Stomach (tissue), 9 donors: ENCODE data around the gene ADGRE1. TPM values are rescaled to one million over a fixed set of nuclear protein-coding genes. Genes with fewer than 3 reads are reported as not detected.

Experiments used
- DNase-seq, 2 donors: peaks; one replicate each; pipeline versions ENCODE4 v3.0.0 to v3.0.0-alpha.2; 2013 to 2019
- H3K27ac ChIP-seq, 5 donors: fragments of 200-600 bp in 4 of 5; sonication (generic) in 4 of 5; one replicate each; pipeline ENCODE4 v1.5.1; 2013 to 2019; ENCODE audit warnings: mild to moderate bottlenecking in 1 of 5, moderate library complexity in 1 of 5
- H3K27me3 ChIP-seq, 3 donors: fragments of 200-600 bp; sonication (generic); one replicate each; pipeline ENCODE4 v1.5.1; 2017 to 2019; ENCODE audit warnings: mixed run types in 1 of 3
- H3K36me3 ChIP-seq, 4 donors: fragments of 200-600 bp; sonication (generic); 1 replicate in 3 of 4; 2 replicates in 1 of 4; pipeline ENCODE4 v1.5.1; 2016 to 2019
- H3K4me1 ChIP-seq, 4 donors: fragments of 200-600 bp; sonication (generic); one replicate each; pipeline ENCODE4 v1.5.1; 2016 to 2019
- H3K4me3 ChIP-seq, 4 donors: fragments of 200-600 bp; sonication (generic) in 3 of 4; one replicate each; pipeline ENCODE4 v1.5.1; 2016 to 2019; ENCODE audit warnings: mild to moderate bottlenecking in 1 of 4
- H3K9me3 ChIP-seq, 4 donors: fragments of 200-600 bp; sonication (generic); one replicate each; pipeline ENCODE4 v1.5.1; 2016 to 2019
- EP300 ChIP-seq: sonication (generic); formaldehyde crosslinking; IDR thresholded peaks from one replicate; pipeline ENCODE4 v1.6.1; 2017; ENCODE audit warnings: antibody characterized with exemption
- POLR2A ChIP-seq, 4 donors: fragments of 450-650 bp; IDR thresholded peaks; one replicate each; pipeline ENCODE4 v1.6.1; 2016; ENCODE audit warnings: antibody characterized with exemption in 4 of 4, control low read depth in 2 of 4, mild to moderate bottlenecking in 1 of 4, moderate library complexity in 1 of 4
- POLR2AphosphoS5 ChIP-seq, 3 donors: sonication (generic); formaldehyde crosslinking; IDR thresholded peaks; one replicate each; pipeline ENCODE4 v1.6.1; 2016; ENCODE audit warnings: antibody characterized with exemption in 3 of 3
- WGBS, 5 donors: extraction: QIAGEN DNeasy Blood & Tissue Kit in 3 of 5; methylation state at CpG; one replicate each; pipeline versions ENCODE4 v1.1.5 to v1.1.7; 2013 to 2018; 5-methylcytosine and 5-hydroxymethylcytosine counted together
- intact Hi-C: fragments of 100-400 bp; cut with DNase I; formaldehyde crosslinking; loops from one replicate; pipeline ENCODE4 v1.15.1; 2023; ENCODE audit warnings: low total_unique reads
- polyA plus RNA-seq, 3 donors: library from polyadenylated mRNA; stranded (reverse); fragments of 200-250 nt; gene quantifications; one replicate each; pipeline ENCODE4 v1.2.3, GENCODE V29; 2013
- total RNA-seq, 5 donors: library from RNA; depleted of rRNA; stranded (reverse); fragments of >200 nt; gene quantifications; one replicate each; pipeline versions ENCODE4 v1.1.0 to v1.2.3, GENCODE V29; 2014 to 2016
- TF ChIP-seq, protein P1 (sequence below), 7 experiments: fragments of 450-650 bp in 4 of 7; fragments of 200-600 bp in 3 of 7; sonication (generic) in 3 of 7; IDR thresholded peaks; one replicate each; pipeline ENCODE4 v1.5.1; 2016 to 2019; ENCODE audit warnings: antibody characterized with exemption in 7 of 7, control low read depth in 2 of 7, mild to moderate bottlenecking in 1 of 7
- donor health status: healthy with polysubstance abuse.
- donor health status: Bipolar disorder and iron deficiency.
- donor health status: healthy.

The ADGRE1 gene
- total and polyA plus RNA-seq, 8 donors: 0.30 to 5.8 (median 0.40) TPM; not detected in 4

DNA sequence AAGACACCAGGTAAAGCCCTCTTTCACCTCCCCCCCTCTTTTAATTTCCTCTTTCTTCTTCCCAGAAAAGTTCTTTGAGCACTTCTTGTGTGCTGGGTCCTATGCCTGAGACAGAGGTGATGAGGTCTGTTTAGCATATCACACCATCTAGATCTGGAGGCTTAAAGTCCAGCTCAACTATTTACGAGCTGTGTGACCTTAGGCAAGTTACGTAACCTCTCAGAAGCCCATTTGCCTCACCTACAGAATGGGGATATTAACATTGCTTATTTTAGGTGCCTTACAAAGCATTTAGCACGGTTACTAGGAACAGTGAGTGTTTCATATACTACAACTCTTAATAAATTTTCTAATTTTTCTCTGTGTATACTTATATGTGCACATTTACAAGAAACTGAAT is 47.7 kb downstream of the ADGRE1 start:
- TF ChIP-seq POLR2A (IDR thresholded peaks at IDR 0.05) (no peak), EP300 (no peak), POLR2AphosphoS5 (IDR thresholded peaks at IDR 0.05) (no peak)
- TF ChIP-seq, protein P1, sequence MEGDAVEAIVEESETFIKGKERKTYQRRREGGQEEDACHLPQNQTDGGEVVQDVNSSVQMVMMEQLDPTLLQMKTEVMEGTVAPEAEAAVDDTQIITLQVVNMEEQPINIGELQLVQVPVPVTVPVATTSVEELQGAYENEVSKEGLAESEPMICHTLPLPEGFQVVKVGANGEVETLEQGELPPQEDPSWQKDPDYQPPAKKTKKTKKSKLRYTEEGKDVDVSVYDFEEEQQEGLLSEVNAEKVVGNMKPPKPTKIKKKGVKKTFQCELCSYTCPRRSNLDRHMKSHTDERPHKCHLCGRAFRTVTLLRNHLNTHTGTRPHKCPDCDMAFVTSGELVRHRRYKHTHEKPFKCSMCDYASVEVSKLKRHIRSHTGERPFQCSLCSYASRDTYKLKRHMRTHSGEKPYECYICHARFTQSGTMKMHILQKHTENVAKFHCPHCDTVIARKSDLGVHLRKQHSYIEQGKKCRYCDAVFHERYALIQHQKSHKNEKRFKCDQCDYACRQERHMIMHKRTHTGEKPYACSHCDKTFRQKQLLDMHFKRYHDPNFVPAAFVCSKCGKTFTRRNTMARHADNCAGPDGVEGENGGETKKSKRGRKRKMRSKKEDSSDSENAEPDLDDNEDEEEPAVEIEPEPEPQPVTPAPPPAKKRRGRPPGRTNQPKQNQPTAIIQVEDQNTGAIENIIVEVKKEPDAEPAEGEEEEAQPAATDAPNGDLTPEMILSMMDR (IDR thresholded peaks at IDR 0.05): no peak
- no peaks in the 10 kb centered on the region for H3K27me3 ChIP-seq
- H3K9me3 ChIP-seq: peaks cover 0 to 51% (median 28%) of the 10 kb centered on the region in 4 donors
- no peaks in the 10 kb centered on the region for H3K36me3 ChIP-seq
- 41 to 73% (median 60%) methylated on average over 3 of the region's 3 CpGs for WGBS, 5 donors
- H3K4me3 ChIP-seq: no peak overlapping the region
- intact Hi-C loops: no loop called here
- no peak for DNase-seq
- no peaks in the 10 kb centered on the region for H3K4me1 ChIP-seq
- no peak overlapping the region for H3K27ac ChIP-seq

DNA sequence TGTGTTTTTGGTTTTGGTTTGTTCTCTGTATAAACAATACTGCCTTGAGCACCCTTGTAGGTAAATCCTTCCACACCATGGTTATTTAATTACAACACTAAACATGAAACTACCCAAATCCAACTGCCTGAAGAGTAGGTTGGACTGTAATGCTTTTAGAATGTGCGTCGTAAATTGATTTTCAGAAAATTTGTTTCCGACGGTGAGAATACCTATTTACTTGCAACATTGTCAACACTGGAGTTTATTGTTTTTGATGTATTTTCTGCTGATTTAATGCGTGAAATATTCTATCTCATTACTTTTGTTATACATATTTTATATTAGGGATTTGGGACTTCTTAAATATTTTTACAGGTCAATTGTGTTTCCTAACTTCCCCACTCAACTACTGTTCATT is 48.2 kb downstream of the ADGRE1 start:
- H3K4me3 ChIP-seq: no peak overlapping the region
- intact Hi-C loops: no loop called here
- no peaks in the 10 kb centered on the region for H3K36me3 ChIP-seq
- H3K4me1 ChIP-seq: no peaks in the 10 kb centered on the region
- no peaks in the 10 kb centered on the region for H3K27me3 ChIP-seq
- H3K27ac ChIP-seq: no peak overlapping the region
- no peak for DNase-seq
- TF ChIP-seq, protein P1 (IDR thresholded peaks at IDR 0.05): no peak
- no peak for TF ChIP-seq POLR2A (IDR thresholded peaks at IDR 0.05)
- no peak for TF ChIP-seq EP300
- no peak for TF ChIP-seq POLR2AphosphoS5 (IDR thresholded peaks at IDR 0.05)
- WGBS, 5 donors: 57 to 86% (median 70%) methylated on average over 5 of the region's 5 CpGs
- peaks cover 0 to 46% (median 24%) of the 10 kb centered on the region in 4 donors for H3K9me3 ChIP-seq

DNA sequence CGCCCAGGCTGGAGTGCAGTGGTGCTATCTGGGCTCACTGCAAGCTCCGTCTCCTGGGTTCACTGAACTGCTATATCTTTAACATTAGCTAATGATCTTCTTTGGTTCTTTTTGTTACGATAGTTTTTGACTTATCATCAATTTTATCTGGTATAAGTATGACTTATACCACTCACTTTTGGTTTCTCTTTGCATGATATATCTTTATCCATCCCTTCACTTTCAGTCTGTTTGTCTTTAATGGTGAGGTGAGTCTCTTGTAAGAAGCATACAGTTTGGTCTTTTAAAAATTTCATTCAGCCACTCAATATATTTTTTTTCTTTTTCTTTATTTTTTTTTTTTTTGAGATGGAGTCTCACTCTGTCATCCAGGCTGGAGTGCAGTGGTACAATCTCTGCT is 58.4 kb downstream of the ADGRE1 start:
- 55 to 63% (median 58%) methylated on average over 3 of the region's 3 CpGs for WGBS, 5 donors
- no peak overlapping the region for H3K4me3 ChIP-seq
- H3K9me3 ChIP-seq: no peaks in the 10 kb centered on the region
- no peaks in the 10 kb centered on the region for H3K36me3 ChIP-seq
- no peak for DNase-seq
- TF ChIP-seq EP300: no peak
- no peak for TF ChIP-seq POLR2AphosphoS5 (IDR thresholded peaks at IDR 0.05)
- TF ChIP-seq, protein P1 (IDR thresholded peaks at IDR 0.05): no peak
- TF ChIP-seq POLR2A (IDR thresholded peaks at IDR 0.05): no peak
- H3K4me1 ChIP-seq: no peaks in the 10 kb centered on the region
- peaks cover 0 to 5% (median 0%) of the 10 kb centered on the region in 3 donors for H3K27me3 ChIP-seq
- intact Hi-C loops: no loop called here
- no peak overlapping the region for H3K27ac ChIP-seq

DNA sequence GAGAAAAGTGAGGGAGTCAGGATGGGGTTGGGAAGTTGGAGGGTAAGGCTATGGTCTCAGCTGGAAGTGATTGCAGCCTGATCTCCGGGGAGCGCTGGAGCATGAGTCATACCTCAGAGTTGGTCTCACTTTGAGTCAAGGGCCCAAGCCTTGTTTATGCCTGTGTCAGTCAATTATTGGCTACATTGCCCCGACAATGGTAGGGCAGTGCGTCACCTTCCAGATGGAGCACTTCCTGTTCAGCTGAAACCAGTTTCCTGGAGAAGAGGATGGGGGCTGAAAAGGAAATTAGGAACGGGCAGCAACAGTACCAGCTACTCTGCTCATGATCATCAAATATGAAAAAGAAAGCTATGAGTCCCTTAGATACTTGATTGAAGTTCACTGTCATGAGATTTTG is 60.4 kb downstream of the ADGRE1 start:
- H3K9me3 ChIP-seq: no peaks in the 10 kb centered on the region
- H3K4me1 ChIP-seq: no peaks in the 10 kb centered on the region
- TF ChIP-seq POLR2AphosphoS5 (IDR thresholded peaks at IDR 0.05): no peak
- TF ChIP-seq POLR2A (IDR thresholded peaks at IDR 0.05): no peak
- no peak for TF ChIP-seq EP300
- TF ChIP-seq, protein P1 (IDR thresholded peaks at IDR 0.05): no peak
- H3K27me3 ChIP-seq: peaks cover 0 to 5% (median 0%) of the 10 kb centered on the region in 3 donors
- H3K36me3 ChIP-seq: no peaks in the 10 kb centered on the region
- no peak overlapping the region for H3K27ac ChIP-seq
- H3K4me3 ChIP-seq: no peak overlapping the region
- intact Hi-C loops: no loop called here
- DNase-seq: peak in 1 of 2 donors; percentile 31
- WGBS, 5 donors: 35 to 42% (median 40%) methylated on average over 5 of the region's 5 CpGs
